ENCODE data around the gene TAC3.

GRCh38 chr12:57055824-57056223, 39.5 kb upstream of the TAC3 start:
- TF ChIP-seq EZH2phosphoT487 (IDR thresholded peaks at IDR 0.05; ENCODE audit: borderline replicate concordance, low read depth, low read length) (no peak), CTCF (conservative IDR thresholded peaks at IDR 0.05; ENCODE audit: low read length) (no peak)

All from OCI-LY7 (cell line).